GM18907 (cell line): ENCODE measurements around the gene DLGAP1.

Source experiments
- ATAC-seq: cut with Tn5 transposase; IDR thresholded peaks from one replicate; pipeline ENCODE4 v1.9.1; 2021; ENCODE audit warnings: mild to moderate bottlenecking, moderate library complexity; ENCODE audit not compliant: unreplicated experiment

DLGAP1 gene

DNA sequence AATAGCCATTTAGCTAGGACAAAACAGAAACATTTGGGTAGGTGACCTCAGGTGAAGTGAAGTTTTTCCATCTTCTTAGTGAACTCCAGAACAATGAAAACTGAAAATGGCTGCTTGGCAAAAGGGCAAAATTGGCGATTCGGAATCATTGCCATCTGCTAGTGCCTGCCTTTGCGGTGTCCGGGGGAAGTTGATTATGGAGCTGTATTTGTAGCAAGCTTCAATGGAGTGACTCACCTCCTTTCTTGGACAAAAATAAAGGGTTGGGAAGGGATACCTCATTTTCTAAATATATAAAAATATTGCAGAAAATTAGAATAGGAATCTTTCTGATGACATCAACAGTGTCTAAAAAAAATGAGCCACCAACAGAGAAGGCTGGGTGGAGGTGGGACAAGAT lies 544.6 kb downstream of the DLGAP1 start:
- no peak for ATAC-seq

- ATAC-seq, result no peak
Observed at GRCh38 chr18:3907955-3908354, 547.2 kb downstream of the DLGAP1 start.

- ATAC-seq, result peak; percentile 85
Observed at GRCh38 chr18:3906116-3906750, 548.9 kb downstream of the DLGAP1 start.

DNA sequence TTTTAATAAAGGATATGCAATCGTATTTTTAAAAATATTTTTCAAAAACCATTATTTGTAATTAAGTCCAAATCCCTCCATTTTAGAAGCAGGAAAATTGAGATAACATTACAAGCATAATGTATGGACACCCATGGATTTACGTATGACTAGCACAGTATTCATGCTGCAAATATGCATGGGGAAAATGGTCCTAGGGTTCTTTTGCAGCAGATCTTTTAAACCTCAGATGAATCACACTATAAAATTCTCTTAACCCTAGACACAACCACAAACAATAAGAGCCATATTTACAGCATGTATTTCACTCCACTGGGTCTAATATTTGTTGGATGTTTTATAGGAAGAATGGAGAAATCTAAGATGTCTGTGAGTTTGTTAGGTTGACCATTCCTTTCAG lies 551.8 kb downstream of the DLGAP1 start:
- no peak for ATAC-seq

GRCh38 chr18:3902676-3903075 lies 552.4 kb downstream of the DLGAP1 start:
- ATAC-seq, result no peak

- no peak for ATAC-seq
Observed at GRCh38 chr18:3901811-3902210, 553.3 kb downstream of the DLGAP1 start.

- no peak for ATAC-seq
Observed at GRCh38 chr18:3901042-3901441, 554.1 kb downstream of the DLGAP1 start.

DNA sequence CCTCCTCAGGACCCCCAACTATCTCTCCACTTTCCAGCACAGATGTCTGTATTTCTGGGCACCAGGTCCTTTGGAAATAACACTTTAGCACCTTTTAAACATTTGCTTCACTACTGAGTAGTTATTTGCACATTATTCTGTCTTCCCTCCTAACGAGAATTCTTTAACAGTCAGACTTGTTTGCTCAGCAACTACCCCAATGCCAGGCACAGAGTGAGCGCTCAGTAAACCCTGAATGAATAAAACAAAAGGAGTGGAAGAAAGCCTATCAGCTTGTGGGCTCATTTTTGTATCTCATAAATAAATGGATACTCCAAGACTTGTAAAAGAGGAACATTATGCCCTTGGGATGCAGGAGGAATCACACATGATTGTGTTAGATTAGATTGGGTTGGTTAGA lies 554.8 kb downstream of the DLGAP1 start:
- ATAC-seq, result no peak

GRCh38 chr18:3898861-3899613 lies 556.1 kb downstream of the DLGAP1 start:
- no peak for ATAC-seq

DNA sequence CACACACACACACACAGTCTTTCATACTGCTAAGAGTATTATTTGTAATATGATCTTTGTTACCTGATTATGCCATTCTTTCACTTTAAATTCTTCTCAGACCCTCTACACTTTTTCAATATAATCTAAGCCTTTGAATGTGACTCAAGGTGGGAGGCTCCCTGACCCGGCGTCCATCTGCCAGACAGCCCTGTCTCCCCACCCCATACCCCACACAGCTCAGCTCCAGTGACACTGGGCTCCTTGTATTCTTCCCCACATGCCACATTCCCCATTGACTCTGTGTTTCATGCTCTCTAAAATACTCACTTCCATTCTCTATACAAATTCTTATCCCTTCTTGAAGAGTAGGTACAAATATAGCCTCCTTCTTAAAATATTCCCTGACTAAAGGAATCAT lies 563.0 kb downstream of the DLGAP1 start:
- no peak for ATAC-seq

DNA sequence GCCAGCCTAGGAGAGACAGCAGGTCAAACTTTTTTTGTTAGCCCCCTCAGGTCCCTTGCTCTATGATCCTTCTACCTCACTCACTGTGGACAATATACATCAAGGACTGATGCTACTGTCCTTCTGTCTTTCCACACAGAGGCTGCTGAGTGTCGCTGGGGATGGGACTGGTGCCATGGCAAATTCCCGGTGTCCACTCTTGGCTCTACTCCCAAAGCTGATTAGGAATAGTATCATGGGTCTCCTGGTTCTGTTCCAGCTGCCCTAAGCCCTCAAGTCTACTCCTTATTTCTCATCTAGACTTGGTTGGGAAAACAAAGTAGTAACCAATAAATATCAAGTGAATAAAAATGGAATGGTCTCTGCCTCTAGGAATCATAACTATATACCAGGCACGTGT lies 563.9 kb downstream of the DLGAP1 start:
- no peak for ATAC-seq

DNA sequence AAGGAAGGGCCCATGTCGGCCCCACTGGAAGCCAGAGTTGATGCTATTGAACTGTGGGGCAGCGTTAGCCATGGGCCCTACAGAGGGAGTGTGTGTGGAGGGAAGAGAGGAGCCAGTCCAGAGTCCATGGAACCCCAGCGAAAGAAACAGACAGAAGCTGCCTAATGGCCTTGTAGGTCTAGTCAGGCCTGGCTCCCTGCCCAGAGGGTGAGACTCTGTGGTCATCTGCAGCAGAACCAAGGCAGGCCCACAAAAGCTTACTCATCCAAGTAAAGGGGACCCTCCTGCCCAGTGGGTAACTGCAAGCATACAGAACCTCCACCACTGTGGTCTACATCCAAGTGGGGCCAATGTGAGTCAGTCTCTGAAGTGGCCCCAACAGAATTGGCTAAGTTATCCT lies 565.3 kb downstream of the DLGAP1 start:
- no peak for ATAC-seq

- no peak for ATAC-seq
Observed at GRCh38 chr18:3889121-3889520, 566.0 kb downstream of the DLGAP1 start.

- ATAC-seq, result no peak
Observed at GRCh38 chr18:3886575-3887322, 568.4 kb downstream of the DLGAP1 start.

DNA sequence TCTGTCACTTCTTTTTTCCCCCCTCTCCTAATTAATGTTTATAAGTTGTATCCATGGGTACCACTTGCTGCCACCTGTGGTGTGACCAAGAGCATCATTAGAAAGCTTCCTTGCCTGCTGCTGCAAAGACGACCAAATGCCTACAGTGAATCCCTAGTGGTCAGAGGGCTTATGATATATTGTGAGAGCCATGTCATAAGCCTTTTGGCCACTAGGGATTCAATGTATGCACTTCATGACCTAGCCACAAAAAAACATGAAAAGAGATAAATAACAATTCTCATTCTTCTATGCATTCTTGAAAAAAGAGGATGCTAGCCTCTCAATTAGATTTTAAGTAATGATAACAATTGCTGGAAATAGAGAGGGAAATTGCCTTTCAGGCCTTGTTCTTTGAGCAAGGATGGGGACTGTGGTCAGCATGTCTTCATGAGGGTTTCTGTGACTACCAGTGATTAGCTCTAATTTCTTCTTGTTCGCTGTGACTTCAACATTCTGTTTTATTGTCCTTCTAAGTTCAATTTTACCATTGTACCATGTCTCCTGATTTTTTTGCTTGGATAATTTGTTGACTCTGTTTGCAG lies 569.8 kb downstream of the DLGAP1 start:
- ATAC-seq, result peak; percentile 54

DNA sequence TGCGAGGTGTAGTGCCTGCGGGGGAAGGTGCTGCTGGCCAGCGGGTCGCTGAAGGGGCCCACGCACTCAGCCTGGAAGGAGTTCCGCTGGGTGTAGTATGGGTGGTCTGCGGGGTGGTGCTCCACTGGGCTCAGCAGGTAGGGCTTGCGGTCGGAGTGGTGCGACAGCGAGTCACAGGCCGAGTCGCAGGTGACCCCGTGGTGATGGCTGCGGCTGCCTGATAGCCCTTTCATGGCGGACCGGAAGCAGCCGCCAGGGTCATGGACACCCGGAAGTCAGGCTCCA lies 575.3 kb downstream of the DLGAP1 start:
- ATAC-seq, result no peak

DNA sequence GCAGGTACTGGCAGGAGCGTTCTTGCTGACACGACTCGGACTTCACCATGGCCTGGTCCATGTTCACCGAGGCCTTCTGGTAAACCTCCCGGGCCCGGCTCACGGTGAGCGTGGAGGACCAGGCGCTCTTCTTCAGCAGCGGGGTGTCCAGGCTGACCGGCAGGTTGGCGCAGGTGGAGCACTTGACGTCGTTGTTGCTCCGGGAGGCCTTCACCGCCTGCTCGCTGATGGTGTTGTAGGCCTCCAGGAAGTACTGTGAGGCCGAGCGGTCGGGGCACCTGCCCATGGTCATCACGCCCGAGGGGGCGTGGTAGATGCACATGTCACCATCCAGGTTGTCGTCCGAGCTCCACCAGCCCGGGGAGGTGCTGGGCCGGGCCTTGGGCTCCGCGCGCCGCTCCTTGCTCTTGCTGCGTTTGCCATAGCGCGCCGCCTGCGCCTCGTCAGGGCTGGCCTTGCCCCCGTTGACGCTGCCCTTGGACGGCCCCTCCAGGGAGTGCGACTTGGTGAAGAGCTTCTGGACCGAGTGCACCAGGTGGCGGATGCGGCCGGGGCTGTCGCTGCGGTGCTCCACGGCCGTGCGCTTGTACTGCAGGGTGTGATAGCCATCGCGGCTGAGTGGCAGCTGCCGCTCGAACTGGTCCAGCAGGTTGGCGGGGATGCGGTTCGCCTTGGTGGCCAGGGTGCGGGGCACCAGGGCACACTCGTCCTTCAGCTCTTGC lies 575.8 kb downstream of the DLGAP1 start:
- no peak for ATAC-seq

DNA sequence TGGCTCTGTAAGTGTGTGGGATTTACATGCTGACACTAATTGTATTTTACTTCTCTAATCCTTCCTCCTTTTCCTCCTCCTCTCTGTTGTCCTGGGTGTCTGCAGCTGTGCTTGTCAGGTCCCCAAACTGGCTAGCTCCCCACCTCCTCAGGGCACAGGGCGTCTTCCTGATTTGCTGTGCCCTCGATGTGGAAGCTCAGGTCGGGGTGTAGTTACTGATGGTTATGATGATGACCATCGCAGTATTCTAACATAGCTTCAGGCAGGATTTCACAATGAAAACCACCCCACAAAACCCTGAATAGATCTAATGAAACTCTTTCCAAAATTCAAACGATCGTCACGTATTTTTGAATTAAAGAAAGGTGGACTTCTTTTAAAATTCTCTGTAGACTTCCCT lies 576.7 kb downstream of the DLGAP1 start:
- no peak for ATAC-seq

GRCh38 chr18:3877678-3878077 lies 577.4 kb downstream of the DLGAP1 start:
- ATAC-seq, result no peak

GRCh38 chr18:3875961-3876360 lies 579.1 kb downstream of the DLGAP1 start:
- ATAC-seq, result no peak

DNA sequence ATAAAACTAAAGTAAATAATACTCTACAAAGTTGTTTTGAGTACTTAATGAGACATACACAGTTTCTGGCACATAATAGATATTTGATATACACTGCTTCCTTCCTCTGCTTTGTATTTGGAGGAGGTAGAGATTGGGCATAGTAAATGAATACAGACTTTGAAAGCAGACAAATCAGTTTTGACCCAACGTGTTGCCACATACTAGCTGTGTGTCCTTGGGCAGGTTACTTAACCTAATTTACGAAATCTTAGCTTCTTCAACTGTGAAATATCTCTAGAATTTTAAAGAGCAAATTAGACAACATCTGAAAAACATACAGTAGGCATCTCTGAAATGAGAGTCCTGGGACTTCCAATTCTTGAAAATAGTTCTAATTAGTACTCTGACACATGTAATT lies 579.7 kb downstream of the DLGAP1 start:
- no peak for ATAC-seq
